HG03378 (cell line): ENCODE measurements around the gene ITSN2.

ENCODE experiments used
- ATAC-seq: cut with Tn5 transposase; IDR thresholded peaks from one replicate; pipeline ENCODE4 v1.9.1; 2021; ENCODE audit warnings: mild to moderate bottlenecking, moderate library complexity; ENCODE audit not compliant: unreplicated experiment

The ITSN2 gene

GRCh38 chr2:24190503-24190902 is 169.8 kb downstream of the ITSN2 start:
- no peak for ATAC-seq

GRCh38 chr2:24189551-24189950 is 170.8 kb downstream of the ITSN2 start:
- ATAC-seq, result no peak

DNA sequence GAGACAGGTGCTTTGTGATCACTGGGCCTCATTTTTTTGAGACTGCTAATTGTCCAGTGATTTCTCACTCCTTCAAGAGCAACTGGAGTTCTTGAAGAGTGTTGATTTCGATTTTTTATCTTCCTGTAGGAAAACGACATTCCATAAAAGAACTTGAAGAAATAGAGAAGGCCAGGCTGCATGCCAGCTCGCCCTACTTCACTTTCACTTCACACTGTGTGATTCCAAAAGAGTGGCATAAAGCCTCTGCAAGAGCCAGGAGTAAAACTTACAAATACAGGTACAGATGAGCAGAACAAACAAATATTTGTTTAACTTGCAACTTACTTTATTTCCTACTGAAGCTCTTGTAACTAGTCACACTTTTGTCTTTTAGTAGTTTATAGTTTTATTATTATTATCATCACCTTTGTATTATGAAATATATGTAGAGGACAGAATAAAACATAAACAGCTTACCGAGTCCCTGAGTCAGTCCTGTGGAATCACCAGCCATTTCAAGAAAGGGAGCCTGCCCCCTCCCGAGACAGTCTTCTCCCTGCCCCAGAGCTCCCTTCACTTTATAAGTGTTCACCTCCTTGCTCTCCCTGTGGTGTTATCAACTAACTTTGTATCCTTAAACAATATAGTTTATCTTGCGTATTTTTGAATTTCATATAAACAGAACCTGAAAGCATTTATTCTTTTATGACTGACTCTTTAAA is 176.8 kb downstream of the ITSN2 start:
- ATAC-seq, result no peak

GRCh38 chr2:24182507-24182906 is 177.8 kb downstream of the ITSN2 start:
- ATAC-seq, result no peak

DNA sequence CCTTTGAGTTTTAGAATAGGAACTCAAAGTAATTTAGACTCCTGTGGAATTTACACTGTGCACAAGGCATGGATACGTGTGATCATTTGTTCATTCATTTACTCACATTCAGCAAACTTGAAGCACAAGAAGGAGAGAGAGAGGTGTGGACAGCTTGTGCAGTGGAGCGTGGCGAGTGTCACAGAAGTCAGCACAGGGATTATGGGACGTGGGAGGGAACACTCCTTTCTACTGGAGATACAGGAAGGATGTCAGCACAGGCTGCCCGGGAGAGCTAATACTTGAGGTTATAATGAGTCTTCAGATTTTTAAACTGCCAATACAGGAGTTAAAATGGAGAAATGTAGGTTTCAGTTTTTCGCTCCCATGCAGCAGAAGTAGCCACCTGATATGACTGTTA is 178.5 kb downstream of the ITSN2 start:
- ATAC-seq, result no peak

- no peak for ATAC-seq
These were observed 180.7 kb downstream of the ITSN2 start for GRCh38 chr2:24179683-24180082.

- no peak for ATAC-seq
These were observed 184.0 kb downstream of the ITSN2 start for GRCh38 chr2:24176326-24176725.

DNA sequence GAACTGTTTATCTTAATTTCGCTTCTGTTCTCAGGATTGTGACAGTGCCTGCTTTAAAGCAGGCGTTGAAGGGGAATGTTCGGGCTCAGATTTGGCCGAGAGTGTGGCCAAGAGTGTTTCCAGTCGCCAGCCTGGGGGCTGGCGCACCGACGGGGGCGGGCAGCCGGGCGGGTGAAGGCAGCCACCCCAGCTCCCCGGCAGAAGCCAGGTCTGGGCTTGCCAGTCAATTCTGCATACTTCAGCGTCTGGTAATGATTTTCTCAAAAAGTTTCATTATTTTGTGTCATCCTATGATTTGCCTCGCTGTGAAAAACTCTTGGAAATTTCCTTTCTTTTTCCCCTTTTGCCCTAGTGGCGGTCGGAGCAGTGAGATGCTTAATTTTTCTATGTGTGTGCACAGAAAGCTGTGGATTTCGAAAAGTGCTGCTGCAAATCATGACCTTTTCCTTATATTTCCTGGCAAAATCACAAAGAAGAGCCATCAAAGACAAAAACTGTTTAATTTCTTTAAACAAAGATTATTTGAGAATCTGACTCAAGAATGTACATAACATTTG is 184.6 kb downstream of the ITSN2 start:
- no peak for ATAC-seq

- ATAC-seq, result no peak
These were observed 185.5 kb downstream of the ITSN2 start, which contains the start of gene FAM228A for GRCh38 chr2:24174851-24175277. FAM228A (plus strand) TSS chr2:24175053; CDS start chr2:24175481, 428 bp downstream.

DNA sequence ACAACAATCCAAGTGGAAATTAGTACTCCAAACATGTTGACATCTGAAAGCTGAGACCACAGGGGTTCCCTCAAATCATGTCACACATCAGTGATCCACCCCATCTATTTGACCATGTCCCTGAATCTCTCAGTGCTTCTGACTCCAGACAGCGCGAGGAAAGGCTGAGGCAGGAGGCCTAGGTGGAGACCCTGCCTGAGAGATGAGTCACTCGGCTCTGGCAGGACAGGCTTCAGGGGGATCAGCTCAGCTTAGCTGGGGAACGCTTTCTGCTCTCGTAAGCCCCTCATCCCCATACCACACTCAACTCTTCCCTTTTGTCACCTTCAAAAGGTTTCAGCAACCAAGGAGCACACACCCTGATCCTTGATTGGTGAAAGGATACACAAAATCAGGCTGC is 191.3 kb downstream of the ITSN2 start:
- ATAC-seq, result no peak

DNA sequence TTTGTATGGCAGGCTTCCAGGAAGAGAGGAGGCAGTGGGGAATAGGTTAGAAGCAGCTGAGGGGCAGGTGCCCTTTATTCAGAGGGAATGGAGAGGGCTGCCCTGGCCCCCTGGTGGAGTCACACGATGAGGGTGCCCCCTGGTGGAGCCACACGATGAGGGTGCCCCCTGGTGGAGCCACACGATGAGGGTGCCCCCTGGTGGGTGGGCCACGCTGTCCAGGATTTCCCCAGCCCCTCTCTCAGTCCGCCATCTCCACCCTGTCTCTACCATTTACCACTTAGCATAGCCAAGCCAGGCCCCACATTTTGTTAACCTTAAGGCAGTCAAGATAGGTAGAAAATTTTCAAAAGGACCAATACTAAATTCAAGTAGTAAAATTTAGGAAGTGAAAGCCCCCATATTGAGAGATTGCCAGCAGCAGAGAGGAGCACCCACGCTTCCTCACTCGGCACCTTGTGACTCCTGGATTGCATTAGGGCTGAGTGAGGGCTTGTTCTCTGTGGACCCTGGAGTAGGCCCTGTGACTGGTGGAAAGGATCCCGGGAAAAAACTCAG is 195.8 kb downstream of the ITSN2 start:
- ATAC-seq, result peak; percentile 74

- ATAC-seq, result no peak
These were observed 196.7 kb downstream of the ITSN2 start for GRCh38 chr2:24163601-24164000.

- no peak for ATAC-seq
These were observed 197.2 kb downstream of the ITSN2 start for GRCh38 chr2:24163186-24163585.

- no peak for ATAC-seq
These were observed 197.8 kb downstream of the ITSN2 start for GRCh38 chr2:24162494-24162893.

- no peak for ATAC-seq
These were observed 199.6 kb downstream of the ITSN2 start for GRCh38 chr2:24160761-24161160.

DNA sequence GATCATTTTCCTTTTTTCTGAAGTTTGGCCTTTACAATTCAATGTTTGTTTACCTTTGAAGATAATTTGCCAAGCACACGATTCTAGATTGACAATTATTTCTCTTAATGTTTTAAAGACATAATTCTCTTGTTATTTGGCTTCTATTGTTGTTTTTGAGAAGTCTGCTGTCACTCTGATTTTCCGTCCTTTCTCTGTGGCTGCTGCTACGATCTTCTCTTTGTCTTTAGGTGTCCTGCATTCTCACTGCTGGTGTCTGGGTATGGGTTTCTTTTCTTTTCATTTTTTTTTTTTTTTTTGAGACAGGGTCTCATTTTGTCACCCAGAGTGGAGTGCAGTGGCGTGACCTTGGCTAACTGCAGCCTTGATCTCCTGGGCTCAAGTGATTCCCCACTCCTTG is 200.6 kb downstream of the ITSN2 start:
- ATAC-seq, result no peak

DNA sequence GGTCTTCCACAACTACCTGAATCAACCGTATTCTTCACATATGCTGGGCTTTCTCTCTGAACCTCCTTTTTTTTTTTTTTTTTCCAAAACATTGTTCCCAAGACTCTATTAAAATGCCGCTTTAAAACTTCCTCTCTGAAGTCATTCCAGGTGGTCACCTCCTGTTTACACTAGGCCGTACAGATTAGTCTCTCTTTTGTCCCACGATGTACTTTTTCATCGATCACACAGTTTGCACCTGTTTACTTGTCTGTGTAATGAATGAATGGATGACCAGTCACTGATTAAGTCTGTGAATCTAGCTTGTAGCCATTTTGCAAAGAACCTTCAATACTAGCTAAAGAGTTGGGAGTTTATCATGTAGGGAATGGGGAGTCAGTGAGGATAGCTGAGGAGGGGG is 202.2 kb downstream of the ITSN2 start:
- ATAC-seq, result no peak

DNA sequence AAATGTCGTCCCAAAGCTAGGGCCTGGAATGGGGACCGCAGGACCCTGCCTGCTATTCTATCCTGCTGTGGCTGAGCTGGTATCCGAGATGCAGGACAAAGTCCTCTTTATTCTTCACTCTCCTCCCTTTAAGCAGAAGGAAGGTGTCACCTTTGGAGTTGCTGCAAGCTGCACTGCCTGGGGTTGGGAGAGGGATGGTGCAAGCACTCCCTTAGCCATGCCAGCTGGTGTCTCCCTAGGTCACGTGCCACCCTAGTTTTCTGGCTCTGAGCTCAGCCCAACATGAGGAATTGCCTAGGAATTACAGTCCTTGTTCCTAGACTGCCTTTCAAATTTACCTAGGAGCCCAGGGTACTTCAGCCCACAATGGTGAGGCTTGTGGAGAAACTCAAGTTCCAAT is 206.9 kb downstream of the ITSN2 start:
- no peak for ATAC-seq
